ENCODE measurements around the gene LMAN1L.

GRCh38 chr15:74873756-74874424 lies 61.3 kb downstream of the LMAN1L start:
- no peak for TF ChIP-seq CTCF (IDR thresholded peaks at IDR 0.05; ENCODE audit: low read length)
- no peak for TF ChIP-seq EZH2 (optimal IDR thresholded peaks at IDR 0.05; ENCODE audit: low read depth, low read length)
